HG02973 (cell line): ENCODE measurements around the gene NTM.
"Not testable (repeated sequence)": the region's sequence is repeated elsewhere in the genome, so short reads cannot be mapped to it uniquely, and the experiment has no call there.

Experiments
- ATAC-seq: cut with Tn5 transposase; IDR thresholded peaks from one replicate; pipeline ENCODE4 v1.9.1; 2021; ENCODE audit warnings: moderate library complexity; ENCODE audit not compliant: unreplicated experiment

NTM gene

DNA sequence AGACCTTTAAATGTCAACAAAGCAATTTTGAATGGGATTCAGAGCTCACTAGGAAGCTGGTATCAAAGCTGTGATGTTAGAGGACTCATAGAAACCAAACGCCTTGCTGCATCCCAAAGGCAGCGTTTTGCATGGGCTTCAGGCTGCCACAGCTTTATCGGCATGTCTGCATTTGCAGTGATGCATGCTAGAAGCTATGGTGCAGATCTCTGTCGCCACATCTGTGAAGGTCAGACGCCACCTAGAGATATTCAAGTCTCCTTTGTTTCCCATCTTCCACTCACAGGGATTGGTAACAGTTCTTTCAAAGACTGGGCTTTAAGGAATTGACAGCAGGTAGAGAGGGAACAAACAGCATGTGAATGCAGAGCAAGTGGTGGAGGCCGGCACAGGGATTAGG, 47.8 kb downstream of the NTM start:
- no peak for ATAC-seq

DNA sequence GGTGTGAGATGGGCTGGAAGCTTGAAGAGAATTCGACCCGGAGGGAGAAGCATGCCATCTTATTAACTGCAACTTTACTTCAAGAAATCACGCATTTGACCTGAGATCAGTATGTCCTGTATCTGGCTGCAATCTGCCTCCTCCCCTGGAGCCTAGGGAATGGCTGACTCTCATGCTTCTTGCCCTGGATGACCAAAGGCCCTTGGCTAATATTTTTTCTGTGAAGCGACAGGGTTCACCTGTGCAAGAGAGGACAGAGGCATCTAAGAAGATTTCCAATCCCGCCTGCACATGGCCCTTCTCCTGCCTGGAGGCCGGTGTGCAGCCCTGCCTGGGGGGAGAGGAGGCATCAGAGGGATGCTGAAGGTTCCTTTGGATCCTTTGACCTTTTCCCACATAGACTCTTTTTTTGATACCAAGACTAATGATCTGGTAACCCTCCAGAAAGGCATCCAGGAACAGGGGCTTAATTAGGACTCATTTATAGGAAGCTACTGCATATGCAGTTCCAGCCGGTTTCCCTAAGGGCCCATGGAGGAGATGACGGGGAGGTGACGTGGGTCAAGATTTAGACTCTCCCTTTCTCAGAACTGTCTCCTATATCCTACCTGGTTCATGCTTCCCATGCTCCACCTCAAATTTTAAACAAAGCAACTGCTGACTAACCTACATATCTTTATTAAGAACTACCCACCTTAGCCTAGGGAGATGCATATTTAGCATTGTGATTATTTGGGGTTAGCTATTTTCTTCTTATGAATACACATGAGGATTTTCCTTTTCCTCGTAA, 50.8 kb downstream of the NTM start:
- ATAC-seq, result no peak

DNA sequence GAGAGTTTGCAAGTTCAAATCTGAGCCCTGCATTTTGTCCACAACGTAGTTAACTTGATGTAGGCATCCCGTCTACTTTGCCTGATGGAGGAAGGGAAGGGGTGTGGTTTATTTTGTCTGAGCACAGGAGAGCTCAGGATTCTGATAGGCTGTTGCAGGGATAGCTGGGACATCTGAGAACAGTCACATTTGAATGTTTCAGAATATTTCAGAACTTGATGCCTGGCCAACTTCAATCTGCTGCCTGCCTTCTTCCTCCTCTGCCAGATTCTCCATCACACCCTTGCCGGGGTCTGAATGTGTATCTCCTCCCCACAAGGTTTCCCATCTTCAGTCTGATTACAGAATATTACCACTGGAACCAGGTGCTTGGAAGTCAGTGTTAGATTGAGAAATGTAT, 51.6 kb downstream of the NTM start:
- ATAC-seq, result no peak

DNA sequence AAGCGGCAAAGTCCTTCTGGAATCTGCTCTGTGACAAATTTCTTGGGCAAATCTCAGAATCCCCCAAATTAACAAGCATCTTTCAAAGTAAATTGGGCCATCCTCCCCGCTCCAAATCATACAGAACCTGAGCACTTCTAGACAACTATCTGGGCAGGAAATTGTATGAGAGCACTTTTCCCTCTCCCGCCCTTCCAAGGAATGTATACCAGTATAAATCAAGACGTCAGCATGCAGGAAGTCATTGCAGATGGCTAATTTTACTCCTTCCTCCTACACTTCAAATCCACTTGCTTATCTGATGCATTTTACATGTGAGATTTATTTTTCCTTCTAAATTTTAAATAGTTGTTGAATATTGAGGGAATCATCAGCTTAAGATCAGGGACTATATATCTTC, 52.1 kb downstream of the NTM start:
- ATAC-seq, result no peak

DNA sequence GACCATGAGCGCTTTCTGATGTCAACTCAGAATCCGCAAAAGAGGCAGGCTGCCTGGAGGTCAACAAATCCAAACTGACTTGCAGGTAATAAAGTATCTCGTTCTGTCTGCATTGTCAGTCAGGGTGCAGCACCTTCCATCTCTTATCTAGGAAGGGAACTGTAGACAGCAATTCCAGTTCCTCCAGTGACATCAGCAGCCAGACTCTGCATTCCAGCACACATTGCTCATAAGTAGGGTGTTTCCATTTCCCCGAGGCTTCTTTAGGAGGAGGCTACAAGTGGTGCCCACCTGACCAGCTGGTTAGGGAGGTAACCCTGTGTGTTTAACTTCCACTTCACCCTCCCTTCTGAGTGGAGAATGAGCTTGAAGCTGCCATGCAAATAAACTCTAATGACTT, 53.3 kb downstream of the NTM start:
- ATAC-seq, result no peak

DNA sequence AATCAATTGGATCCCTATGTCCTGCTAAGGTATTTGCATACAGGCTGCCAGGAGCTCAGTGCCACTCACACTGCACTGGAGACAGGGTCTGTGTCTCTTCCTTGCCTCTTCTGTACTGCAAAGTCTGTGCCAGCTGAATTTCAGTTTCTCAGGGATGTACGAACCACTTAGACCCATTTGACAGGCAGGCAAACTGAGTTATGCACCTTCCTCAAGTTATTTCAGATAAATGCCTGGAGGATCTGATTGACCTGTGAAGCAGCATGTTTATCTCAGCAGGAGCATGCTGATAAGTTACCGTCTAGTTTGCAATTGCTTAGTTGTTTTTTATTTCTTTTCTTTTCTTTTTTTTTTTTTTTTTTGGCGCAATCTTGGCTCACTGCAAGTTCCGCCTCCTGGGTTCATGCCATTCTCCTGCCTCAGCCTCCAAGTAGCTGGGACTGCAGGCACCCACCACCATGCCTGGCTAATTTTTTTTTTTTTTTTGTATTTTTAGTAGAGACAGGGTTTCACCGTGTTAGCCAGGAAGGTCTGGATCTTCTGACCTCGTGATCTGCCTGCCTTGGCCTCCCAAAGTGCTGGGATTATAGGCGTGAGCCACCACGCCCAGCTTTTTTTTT, 54.0 kb downstream of the NTM start:
- not testable (repeated sequence) for ATAC-seq

DNA sequence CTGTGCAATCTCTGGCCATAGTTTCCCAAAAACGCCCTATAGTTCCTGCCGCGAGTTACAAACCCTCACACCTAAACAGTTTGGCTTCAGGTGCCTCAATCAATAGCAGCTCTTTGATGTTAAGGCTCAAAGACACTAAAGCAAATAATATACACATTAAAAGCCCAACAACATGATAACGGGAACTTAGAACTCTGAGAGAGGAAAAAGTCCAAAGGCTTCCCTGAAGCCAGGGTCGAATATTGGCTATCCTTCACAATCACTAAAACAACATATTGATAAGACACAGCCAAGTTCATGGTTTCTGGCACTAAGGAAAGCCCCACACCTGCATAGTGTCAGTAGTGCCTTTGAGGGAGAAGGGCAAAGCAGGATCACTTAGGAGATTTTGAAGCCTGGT, 54.9 kb downstream of the NTM start:
- no peak for ATAC-seq

DNA sequence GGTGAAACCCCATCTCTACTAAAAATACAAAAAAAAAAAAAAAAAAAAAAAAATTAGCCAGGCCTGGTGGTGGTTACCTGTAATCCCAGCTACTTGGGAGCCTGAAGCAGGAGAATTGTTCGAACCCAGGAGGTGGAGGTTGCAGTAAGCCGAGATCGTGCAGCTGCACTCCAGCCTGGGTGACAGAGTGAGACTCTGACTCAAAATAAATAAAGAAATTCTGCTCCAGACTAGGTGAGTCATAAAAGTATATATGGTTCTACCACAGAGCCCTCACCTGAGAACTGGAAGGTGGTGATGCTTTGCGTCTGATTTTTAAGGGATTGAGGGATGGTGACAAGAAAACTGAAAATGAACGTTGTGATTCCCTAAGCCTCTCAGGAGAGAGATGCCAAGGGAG, 58.4 kb downstream of the NTM start:
- no peak for ATAC-seq

DNA sequence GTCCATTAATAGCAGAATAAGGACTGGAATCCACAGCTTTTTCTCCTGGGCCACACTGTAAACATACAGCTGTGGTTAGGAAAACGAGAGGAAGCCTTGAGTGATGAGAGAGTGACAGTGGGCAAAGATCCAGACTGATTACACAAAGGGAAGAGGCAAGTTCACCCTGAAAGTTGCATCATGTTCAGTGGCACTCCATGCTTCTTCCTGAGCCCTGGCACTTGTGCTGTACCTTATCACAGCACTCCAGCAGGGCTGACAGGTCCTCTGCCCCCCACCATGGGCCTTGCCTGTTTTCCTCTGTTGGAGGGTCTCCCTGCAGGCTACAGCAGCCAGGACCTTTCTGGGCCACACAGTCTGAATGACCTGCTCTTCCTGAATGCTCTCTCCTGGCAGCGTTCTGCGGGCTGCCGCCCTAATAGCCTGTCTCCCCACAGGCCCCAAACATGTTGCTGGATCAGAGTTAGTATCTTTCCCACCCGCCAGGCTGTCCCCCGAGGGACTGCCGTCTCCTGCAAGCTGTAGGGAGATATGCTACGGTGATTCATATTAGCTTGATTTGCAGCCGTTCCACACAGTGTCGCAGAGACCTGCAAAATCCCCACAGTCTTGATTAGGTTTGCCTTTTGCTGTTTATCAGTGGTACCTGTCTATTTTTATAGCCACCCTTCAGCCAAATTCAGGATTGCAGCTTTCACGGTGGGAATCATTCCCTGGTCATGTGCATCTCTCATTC, 60.2 kb downstream of the NTM start:
- ATAC-seq, result no peak

DNA sequence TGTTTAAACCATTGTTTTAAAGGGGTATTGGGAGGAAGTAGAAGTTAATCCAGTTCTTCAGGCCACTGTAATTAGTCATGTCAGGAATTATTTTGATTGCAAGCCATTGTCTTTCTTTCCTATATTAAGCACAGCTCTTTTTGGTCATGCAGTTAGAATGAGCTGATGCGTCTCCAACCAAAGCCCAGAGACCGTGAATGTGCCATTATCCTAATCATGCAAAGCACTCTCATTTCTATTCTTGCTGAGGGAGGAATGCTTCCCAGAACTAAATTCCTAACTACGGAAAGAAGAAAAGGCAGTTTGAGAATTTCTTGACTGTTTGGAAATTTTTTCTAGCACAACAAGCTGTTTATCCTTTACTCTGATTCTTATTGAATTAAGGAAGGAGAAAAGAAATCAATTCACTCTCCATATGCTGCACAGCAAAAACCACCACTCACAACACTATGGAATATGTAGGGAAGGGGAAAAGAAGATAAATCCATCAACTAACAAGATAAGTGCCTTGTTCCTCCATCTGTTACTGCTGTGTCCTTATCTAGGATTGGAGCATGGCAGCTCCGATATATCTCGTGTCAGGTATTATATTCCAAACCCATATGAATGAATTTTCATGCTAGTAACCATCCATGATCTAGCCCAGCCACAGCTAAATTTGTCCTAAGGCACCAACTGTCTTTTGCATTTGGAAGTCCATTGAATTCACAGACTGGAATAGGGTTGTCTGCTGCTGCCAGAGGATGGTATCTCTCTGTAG, 70.8 kb downstream of the NTM start:
- no peak for ATAC-seq

DNA sequence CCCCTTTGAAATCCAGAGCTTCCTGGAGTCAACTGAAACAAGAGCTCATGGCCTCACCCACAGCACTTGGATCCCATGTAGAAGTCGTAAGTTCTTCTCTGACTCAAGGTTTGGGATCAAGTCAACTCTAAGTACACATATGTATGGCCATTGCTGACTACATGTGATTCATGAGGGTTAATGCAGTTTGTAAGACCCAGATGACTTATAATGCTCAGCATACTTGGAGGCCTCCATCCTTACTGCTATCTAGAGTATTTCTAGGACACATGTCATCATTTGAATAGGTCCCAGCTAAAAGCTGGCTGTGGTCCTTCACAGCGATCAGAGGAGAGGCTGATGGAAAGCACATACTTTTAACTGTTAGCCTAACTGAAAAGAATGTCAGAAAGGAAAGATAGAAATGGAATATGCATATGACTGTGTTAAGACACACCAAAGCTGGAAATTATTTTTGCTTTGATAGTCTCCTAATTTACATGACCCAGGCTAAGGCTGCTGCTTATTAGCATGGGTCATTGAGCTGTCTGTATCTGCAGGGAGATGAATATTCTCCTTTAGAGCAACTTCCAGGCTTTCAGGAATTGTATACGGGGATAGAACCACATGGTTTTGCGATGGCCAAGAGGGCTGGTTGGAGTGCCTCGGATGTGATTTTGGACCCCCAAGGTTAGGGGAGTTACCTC, 76.3 kb downstream of the NTM start:
- no peak for ATAC-seq

DNA sequence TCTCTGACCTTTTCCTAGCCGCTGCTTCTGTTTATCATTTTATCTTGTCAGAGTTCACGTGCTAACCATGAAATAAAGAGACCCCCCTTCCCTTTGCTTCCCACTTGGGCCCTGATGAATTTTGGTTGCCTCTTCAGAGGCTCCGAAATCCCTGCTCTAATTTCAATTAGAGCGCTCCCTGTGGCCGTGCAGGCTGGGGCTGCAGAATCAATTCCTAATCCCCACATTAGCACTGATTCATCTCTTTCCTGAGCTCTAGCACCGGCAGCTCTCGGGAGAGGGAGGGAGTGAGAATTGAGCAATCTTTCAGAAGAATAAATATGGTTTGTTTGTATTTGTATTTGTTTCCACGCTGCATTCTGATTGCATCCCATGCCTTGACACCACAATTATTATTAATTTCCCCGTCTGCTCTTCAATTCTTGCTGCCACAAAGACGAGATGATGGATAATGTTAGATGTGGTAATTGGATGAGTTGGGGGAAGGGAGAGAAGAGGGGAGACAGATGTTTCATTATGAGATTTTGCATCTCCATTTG, 76.9 kb downstream of the NTM start:
- ATAC-seq, result no peak

DNA sequence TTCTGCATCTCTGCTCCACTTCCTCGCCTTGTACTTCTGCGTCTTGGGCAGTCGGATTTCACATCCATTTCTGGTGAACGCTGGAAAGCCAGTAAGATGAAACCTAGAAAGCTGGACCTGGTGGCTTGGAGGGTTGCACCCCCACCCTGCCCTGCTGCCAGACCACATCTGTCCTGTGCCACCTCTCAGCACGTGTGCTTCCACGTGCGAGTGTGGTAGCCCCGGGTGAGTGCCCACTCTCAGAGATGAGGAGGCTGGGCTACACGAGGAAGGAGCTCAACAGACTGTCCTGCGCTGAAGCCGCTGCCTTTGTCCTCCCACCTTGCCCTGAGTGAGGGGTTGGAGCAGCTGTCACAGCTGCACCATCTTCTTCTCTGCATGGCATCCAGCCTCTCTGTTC, 77.5 kb downstream of the NTM start:
- ATAC-seq, result no peak

DNA sequence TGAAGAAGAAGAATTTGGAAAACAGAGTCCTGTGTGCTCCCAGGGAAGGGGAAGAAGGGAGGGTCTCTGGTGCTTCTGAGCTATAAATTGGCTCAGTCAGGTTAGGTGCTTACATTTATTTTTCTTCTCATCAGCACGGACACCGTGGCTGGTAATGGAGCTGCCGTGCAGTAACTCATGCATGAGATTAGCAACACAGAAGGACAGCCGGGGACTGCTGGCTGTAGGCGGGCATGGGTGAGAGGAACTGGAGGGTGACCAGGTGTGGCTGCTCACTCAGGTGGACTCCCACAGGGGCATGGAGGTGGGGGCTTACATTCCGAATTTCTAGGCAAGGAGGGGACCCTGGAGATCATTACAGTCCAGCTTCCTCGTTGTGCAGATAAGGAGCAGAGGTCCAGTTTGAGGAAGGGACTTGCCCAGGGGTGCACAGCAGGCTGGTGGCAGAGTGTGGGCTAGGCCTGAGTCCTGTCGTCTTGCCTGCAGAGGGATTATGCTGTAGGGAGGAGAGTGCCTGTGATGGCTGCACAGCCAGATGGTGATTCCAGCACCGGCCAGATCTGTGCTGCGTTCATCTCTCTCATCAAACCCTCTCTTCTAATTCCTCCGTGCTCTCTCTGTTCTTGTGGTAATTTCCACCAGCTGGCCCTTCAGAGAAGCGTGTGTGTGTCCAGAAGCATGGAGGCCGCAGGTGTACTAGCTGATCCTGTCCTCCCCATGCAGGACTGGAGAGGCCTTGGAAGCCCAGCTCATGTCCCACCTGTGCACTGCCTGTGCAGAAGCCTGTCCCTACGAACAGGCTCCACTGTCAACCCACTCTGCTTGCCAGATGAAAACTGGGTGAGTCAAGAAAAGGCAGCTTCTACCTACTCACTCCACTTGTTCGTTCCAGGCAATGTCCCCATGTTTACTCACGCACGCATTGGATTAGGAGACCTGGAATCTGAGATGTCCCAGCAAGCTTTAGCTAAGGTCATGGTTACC, 78.9 kb downstream of the NTM start:
- no peak for ATAC-seq

DNA sequence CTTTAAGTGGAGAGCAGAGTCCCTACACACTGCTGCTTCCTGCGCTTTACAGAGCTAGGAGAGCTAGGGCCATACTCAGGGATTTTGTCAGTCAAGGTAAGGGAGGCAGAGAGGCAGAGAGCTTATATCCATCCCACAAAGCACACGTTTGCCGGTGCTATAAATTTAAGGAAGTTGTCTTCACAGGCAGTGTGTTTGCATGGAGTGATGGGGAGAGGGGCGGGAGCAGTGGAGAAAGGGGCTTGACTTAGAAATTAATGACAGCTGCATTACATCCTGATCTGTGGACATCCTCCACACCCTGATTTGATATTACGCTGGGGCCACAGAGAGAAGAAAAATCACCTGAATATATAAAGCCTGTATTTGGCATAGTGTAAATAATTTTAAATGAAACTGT, 84.1 kb downstream of the NTM start:
- ATAC-seq, result no peak

DNA sequence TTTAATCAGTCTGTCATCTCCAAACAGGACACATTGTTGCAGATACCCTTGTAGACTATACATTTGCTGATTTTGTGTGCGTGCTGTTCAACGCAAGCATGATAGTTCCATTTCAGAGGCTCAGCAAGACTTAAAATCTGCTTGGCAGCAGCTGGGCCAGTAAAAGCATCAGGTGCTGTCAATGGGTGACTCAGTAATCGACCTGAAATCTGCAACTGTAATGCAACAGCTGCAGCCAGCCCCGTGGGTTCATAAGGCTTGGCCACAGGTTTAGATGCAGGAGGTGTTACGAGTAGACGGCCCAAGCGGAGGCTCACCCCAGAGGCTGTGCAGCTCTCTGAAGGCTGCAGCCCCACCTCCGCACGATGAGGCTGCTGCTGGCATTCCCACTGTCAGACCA, 84.6 kb downstream of the NTM start:
- no peak for ATAC-seq

DNA sequence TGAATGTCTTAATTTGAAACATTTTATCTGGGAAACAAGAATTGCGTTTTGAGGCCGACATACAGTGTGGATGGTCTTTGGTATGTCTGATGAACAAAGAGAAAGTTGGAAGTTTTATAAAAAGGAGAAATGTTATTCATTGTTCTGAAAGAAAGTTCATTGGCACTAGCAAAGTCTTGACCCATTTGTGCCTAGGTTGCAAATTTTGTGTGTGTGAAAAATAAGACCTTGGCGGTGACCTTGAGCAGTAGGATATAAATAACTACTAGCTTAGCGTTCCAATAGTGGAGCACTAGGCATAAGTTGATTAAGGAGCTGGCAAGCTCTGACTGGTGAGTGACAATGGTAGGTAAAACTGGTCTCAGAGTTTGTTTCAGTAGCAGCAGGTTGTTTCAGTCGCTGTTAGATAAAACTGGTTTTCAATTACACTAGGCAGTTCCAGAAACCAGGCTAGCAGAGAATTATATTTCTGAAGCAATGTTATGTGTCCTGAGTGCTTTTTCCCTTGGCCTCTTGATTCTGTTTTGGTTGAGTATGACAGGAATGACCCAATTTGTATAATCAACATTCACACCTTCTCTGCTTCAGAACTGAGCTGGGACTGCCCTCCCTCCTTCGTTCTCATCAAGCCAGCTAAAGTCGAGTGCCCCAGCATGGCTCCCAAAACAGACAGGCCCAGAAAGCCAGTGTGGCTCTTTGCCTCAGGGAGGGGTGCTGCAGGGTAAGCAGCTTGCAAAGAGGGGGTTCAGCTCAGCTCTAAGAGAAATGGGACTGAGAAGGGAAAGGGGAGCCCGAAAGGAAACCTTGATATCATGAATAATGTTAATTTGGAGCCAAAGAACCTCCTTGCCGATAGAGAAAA, 85.7 kb downstream of the NTM start:
- no peak for ATAC-seq

DNA sequence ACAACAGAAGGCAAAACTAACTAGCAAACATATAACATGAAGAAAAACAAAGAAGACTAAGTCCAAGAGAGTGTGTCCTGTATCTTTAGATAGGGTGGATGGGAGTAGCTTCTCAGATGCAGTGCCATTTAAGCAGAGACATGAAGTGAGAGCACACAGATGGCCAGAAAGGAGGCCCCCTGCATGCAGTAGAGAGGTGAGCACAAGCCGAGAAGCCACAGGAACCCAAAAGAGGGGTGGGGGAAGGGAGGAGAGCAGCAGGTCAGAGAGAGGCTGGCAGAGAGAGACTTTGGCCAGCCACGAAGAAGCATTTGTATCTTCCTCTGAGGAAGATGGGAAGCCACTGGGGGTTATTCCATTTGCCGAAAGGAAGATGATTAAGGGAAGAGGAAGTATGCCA, 86.7 kb downstream of the NTM start:
- ATAC-seq, result no peak
